AG08396 (cell line): Measurements from ENCODE around the gene TMEM191C.
"Not testable (repeated sequence)": the region's sequence is repeated elsewhere in the genome, so short reads cannot be mapped to it uniquely, and the experiment has no call there.

Source experiments
- DNase-seq: peaks from one replicate; pipeline ENCODE4 v3.0.0; 2012; ENCODE audit warnings: low spot score, mixed read lengths

TMEM191C gene

DNA sequence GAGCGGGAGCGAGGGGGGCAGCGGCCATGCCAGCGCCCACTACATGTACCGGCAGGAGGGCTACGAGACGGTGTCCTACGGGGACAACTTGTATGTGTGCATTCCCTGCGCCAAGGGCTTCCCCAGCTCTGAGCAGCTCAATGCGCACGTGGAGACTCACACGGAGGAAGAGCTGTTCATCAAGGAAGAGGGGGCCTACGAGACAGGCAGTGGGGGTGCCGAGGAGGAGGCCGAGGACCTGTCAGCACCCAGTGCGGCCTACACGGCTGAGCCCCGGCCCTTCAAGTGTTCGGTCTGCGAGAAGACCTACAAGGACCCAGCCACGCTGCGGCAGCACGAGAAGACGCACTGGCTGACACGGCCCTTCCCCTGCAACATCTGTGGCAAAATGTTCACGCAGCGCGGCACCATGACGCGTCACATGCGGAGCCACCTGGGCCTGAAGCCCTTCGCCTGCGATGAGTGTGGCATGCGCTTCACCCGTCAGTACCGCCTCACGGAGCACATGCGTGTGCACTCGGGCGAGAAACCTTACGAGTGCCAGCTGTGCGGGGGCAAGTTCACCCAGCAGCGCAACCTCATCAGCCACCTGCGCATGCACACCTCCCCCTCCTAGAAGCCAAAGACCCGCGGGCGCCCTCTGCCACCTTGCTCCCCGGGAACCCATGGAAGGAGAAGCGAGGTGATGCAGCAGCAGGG, 20.9 kb upstream of the TMEM191C start:
- no peak for DNase-seq

DNA sequence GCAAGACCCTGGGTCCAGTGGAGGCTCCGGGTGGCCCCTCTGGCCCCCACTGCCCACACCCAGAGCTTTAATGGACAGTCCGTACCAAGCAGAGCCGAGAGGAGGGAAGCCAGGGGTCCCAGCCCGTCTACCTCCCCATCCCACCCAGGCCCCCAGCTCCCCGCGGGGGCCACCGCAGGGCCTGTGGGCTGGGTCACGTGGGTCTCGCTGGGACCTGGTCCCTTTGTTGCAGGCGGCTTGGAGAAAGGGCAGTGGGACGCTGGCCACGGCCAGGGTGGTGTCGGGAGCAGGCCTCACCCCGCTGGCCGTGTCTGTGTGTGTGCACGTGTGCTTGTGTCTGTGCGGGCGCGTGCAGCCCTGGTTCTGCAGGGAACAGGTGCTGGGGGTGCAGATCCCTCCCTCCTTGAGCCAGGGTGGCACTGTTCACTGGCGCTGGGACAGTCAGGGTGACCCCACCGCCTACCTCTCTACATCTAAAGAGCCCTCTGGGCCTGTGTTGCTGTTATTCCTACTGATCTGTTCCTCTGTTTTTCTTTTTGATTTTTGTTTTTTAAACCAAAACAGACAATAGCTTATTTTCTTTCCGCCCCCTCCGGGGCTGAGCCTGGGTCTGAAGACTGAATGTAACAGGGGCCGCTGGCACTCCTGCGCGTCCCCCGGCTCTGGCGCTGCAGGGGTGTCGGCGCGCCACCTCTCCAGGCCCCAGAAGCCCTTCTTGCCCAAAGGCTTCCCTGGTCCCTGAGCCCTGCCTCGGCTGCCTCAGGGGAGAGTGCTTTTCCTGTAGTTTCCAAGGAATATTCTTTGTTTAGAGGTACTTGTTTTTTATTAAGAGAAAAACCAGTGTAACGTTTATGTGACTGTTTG, 20.1 kb upstream of the TMEM191C start:
- DNase-seq, result no peak

DNA sequence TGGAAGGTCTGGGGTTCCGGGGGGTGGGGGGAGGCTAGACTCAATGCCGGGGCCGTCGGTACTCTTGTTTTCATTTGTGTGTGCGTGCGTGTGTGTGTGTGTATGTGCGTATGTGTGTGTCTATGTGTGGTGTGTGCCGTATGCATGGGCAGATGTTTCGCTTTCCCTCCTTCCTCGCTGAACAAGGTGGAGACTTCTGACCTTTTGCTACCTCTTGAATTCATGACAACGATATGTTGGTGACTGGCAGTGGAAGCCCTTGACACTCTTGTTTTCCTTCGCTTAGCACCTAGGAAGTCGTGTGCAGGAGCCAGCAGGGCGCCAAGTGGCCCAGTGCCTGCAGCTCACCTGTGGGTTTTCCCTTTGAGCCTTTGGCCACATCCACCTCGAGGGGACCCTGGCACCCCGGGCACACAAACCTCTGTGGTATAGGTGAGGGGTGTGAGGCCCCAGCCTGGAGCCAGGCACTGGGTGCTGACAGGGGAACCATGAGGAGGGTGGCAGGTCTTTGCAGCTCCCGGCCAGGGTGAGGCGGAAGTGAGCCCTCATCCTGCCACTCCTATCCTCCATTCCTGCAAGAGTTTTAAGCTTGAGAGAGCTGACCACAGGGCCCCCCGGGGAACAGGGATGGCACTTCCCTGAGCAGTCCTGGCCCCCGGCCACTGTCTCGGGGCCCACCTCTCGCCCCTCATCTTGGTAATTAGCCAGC, 19.3 kb upstream of the TMEM191C start:
- DNase-seq, result no peak

DNA sequence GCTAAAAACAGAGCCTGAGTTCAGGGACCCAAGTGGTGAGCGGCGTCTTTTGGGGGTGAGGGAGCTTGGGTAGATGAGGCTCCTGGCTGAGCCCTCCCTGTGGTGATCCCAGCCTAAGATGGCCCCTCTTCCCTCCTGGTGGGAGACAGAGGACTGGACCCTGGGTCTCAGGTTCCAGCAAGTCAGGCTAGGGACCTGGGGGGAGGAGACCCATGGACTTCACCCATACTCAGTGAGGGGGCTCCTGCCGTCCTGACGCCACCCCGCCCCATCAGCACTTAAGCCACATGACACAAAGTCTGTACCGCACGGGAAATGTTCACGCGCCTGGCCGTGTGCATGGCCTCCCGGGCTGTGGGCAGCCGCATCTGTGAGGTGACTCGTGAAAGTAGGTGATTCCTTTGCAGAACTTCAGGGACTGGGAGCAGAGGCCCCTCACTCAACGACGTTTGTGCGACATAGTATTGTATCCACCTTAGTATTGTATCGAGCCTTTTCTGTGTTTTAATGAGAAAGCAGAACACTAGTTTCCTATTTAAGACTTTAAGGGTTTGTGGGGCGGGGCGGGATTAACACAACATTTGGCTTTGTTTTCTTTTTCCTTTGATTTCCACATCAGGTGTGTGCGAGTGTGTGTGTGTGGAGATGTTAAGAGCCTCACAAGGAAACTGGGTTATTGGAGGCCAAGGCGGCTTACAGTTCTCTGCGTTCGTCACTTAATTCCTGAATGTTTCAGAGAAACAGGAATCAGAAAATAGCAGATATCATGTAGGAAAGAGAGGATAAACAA, 18.4 kb upstream of the TMEM191C start:
- DNase-seq, result no peak

DNA sequence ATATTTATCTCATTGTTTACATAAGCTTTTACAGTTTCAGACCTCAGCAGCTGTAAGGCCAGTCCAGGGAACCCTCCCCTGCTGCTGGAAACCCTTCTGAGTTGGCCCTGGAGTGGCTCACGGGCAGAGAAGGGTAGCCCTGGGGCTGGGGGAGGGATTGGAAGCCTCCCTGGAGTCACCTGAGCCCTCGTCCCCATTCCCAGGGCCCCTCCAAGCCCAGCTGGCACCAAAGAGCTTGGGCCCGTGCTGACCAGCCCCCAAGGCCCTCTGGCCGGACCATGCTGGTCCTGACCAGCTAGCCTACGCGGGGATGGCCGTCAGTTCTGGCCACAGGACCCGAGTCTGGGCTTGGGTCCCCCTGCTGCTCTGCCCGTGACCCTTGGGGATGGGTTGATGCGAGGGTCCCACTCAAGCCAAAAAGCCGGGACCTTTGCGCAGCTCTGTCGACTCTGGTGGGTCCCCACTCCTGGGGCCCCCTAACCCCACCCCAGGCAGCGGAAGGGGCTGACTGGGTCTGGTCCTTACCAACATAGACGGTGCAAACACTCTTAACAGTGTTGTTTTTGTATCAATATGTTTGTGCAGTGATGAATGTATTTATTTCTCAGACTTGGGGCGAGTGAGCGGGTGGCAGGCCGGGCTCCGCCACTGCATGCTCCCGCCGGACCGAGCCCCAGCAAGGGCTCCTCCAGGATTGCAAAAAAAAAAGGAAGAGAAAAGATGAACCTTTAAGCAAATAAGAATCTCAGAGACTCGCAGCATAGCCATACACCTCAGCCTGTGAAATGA, 17.5 kb upstream of the TMEM191C start:
- no peak for DNase-seq

DNA sequence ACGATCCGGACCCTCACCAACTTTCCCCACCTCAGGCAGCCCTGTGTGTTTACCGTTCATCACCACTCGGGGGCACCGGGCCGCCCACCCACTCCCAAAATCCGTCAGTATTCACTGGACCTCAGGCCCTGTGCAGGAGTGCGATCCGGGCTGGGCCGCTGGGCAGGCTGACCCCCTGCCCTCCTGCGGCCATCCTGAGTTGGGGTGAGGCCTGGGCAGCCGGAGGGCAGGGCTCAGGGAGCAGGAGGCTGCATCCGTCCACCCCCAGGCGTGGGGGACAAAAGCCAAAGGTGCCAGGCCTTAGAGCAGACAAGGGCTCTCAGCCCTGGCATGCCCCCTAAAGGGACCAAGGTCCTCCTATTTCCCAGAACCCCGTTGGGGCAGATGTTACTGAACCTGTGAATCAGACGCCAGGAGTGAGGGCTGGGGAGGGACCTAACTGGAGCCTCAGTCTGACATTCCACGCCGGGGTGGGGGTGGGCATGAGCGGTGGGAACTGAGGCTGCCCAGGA, 16.8 kb upstream of the TMEM191C start:
- no peak for DNase-seq

DNA sequence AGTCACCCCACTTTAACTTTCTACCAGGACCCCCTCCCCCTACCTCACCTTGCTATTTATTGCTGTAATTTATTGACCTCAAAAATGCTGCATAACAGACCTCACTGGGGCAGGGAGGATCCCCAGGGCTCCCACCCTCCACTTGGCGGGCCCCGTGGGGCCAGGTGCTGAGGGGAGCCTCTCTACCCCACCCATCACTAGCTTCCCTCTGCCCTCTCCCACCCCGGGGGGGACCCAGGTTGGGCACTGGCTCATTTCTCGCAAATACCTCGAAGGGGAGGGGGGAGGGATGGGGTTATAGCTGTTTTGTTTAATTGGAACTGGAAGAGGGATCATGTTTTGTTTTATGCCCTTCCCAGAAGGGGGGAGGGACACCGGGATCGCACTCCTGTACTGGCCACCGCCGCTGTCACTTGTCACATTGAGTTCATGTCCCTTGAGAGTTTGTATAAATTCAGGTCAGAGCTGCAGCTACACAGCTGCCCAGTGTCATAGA, 16.3 kb upstream of the TMEM191C start:
- DNase-seq, result no peak

DNA sequence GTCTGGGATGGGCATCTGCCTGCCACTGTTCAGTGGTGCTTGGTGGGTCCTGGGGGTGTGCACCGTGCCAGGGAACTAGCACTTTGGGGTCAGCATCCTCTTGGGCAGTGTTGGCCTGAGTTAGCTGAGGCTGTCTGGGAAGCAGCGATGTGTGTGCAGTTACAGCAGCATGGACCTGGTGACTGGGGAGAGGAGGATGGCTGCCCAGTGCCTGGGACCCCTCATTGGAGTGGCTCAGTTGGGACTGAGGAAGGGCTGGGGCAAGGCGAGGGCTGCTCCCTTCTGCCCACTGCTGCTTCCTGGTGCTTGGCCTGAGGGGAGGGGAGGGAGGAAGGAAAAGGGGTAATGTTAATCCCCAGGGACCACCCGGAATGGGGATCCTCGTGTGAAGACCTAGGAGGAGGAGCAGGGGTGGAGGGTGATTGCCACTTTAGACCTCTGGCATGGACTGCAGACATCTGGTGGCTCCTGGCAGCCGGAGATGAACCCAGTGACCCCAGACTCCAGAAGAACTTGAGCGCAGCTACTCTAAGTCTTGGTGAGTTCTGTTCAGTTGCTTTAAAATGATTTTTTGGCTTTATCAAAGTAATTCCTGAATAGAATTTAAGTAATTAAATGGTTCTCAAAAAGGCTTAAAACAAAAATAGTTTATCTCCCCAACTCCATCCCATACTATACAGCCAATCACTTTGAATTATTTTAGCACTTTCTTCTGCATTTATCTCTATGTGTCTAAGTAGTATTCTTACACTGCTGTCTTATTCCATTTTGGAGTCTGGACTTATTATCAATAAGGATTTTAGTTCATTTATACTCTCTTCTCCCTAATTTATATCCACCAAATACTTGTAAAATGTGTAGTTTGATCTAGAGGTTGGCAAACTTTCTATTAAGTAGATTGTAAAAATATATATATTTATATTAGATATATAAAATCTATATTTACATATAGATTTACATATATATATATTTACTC, 15.4 kb upstream of the TMEM191C start:
- DNase-seq, result no peak

DNA sequence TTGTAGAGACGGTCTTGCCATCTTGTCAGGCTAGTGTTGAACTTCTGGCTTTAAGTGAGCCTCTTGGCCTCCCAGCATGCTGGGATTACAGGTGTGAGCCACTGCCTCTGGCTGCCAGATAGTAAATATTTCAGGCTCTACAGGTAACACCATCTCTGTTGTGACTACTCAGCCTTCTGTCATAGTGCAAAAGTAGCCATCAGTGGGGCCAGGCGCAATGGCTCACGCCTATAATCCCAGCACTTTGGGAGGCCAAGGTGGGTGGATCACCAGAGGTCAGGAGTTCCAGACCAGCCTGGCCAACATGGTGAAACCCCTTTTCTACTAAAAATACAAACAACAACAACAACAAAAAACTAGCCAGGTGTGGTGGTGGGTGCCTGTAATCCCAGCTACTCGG, 14.5 kb upstream of the TMEM191C start:
- not testable (repeated sequence) for DNase-seq

DNA sequence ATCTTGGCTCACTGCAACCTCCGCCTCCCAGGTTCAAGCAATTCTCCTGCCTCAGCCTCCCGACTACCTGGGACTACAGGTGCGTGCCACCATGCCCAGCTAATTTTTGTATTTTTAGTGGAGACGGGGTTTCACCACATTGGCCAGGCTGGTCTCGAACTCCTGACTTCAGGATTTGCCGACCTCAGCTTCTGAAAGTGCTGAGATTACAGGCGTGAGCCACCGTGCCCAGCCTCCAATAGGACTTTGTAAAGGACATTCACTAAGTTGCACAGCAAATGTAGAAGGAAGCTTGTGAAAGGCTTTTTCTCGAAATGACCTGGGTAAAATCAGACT, 12.2 kb upstream of the TMEM191C start:
- DNase-seq, result not testable (repeated sequence)

DNA sequence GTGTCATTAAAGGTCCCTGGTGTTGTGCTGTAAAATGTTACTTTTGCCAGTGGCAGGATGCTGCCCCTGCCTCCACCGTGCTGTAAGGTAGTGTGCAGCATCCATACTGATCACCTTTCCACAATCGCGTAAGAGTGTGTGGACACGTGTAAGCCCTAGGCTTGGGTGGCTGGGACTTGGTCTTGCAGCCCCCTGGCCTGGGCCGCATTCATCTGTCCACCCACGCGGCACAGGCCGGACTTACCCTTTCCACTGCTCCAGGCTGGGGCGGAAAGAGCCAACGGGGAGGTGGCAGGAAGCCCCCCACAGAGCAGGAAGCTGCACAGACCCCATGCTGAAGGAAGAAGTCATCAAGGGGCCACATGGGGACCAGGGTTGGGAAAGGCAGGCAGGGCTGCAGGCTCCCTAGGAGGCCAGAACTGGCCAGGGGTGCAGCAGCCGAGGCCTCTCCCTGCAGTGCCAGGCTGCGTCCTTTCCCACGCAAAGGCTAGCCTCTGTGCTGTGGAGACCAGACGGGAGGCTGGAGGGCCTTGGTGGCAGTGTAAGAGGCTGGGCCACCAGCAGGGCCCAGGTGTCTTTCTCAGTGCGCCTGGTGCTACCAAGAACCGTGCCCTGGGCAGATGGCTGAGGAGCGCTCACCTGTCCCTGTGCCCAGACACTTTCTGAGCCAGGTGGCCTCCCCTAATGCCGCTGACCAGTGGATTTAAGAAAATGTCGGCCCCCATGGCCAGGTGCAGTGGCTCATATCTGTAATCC, 11.7 kb upstream of the TMEM191C start:
- no peak for DNase-seq

DNA sequence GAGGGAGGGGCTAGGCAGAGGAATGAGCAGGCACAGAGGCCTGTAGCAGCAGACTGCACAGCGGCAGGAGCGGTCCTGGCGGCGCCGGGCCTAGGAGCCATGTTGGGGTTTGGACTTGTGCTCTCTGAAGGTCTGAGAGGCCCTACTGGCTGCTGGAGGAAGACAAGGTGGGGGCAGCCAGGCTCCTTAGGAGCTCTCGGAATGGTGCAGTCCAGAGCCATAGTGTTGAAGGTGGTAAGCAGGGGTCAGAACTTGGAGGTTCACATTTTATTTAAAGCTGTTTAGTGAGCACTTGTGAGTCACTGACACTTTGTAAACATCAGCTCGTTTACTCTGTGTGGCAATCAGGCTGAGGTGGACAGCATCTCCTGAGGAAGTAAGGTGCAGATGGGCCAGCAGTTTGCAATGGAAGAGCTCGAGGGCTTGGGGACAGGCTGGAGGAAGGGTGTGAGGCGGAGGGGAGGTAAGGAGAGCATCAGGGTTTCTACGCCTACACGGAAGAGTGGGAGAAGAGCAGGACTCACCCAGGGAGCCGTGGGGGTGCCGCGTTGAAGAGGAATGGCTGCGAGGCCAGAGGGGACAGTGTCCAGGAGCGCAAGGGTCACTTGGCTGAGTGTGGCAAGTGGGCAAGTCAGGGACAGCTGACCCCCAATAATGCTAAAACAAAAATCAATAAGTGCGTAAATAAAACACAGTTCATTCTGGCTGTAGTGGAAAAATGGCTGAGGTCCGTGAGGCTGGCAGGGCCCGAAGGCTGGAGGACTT, 10.0 kb upstream of the TMEM191C start:
- peak; percentile 48 for DNase-seq

DNA sequence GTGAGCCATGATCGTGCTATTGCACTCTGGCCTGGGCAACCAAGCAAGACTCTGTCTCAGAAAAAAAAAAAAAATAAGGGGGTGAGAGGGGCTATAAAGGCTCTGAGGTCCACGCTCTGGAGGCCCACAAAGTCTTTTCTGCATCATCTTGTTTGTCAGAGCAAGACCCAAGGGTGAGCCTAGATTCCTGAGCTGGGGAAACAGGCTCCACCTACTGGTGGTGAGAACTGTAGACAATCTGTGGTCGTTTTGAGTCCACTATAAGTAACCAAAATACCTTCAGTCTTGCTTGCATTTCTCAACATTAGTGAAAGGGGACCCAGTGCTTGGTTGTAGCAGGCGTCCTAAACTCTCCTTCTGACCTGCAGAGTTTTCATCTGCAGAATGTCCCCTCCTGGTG, 4.5 kb upstream of the TMEM191C start:
- not testable (repeated sequence) for DNase-seq

DNA sequence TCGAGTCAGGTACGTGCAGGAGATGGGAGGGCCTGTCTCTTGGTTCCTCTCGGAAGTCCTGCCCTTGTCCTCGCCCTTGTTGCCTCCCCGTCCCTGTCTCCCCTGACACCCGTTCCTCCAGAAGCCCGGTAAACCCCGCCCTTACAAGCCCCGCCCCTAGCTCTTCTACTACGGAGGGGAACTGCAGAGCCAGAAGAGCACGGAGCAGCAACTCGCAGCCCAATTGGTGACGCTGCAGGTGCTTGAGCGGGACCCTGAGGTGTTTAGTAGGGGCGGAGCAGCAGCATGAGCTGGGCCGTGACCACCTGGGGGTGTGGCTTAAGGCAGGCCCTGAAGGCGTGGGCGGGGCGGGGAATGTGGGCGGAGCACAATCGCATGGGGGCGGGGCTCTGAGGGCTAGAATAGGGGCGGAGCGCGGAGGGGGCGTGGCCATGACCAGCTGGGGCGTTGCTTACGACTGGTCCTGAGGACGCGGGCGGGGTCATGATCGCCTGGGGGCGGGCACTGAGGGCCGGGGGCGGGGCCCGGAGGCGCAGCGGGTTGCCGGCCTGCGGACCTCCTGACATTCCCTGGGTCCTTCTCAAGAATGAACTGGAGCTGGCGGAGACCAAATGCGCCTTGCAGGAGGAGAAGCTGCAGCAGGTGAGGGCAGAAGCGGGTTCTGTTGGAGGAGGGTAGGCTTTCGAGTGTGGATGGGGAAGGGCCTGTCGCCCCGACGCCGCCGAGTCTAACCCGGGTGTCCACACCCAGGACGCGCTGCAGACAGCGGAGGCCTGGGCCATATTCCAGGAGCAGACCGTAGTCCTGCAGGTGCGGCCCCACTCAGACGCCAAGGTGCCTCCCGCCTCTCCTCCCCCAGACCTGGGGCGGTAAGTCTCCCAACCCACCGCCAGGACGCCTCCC, 1.3 kb downstream of the TMEM191C start:
- DNase-seq, result not testable (repeated sequence)

DNA sequence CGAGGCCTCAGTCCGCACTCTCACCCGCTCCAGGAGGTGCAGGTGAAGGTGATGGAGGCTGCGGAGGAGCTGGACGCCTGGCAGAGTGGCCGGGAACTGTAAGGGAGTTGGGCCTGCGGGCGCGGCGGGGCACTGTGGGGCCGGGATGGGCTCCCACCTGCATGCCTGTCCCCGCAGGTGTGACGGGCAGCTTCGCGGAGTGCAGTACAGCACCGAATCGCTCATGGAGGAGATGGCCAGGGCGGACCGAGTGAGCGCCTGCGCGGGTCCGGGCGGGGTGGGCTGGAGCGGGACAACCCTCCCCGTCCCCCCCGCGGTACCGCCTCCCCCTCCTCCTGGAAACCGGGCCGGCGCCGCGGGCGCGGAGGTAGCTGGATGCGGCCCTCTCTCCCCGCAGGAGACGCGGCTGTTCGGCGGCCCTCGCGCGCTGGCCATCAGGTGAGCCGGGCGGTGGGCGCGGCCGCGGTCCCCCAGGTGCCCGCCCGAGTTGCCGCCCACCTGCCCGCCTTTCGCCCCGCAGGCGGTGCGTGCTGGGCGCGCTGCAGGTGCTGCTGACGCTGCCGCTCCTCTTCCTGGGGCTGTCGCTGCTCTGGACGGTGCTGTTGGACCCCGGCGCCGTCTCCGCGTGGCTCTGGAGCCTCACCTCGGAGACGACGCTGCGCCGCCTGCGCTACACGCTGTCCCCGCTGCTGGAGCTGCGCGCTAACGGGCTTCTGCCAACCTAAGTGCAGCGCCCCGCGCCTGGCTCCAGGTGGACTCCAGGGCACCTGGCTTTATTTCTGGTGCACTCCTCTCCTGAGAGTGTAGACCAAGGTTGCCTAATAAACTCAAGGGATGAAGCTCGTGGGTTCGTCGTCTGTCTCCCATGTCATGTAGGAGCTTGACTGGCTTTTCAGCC, 2.2 kb downstream of the TMEM191C start:
- DNase-seq, result not testable (repeated sequence)

DNA sequence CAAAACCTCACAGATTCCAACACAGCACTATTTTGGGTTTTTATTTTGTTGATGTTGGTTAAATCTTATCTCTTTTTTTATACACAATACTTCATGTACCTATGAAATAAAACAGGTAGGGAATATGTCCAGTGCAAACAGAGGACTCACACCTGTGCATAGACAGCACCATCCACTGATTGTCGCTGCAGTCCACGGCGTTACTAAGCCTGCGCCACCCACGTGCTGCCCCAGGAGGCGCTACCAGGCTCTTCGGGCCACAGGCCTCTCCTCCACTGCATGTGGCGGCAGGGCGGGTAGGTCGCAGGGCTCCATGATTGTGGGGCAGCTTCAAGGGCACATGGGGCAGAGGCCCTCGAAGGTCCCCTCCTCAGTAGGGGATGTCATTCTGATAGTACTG, 5.8 kb downstream of the TMEM191C start:
- DNase-seq, result not testable (repeated sequence)
